WTC11 (cell line): ENCODE data around the gene PFN1. TPM values are rescaled to one million over a fixed set of nuclear protein-coding genes. Genes with fewer than 3 reads are reported as not detected.

Source experiments
- ATAC-seq: fragments of 200-7000 bp; cut with Tn5 transposase; 2 replicates; pipeline ENCODE4 v1.10.0; 2021; ENCODE audit warnings: mild to moderate bottlenecking, moderate library complexity
- CTCF ChIA-PET: fragments of 300-600 bp; sonication (Branson Sonifier 250); formaldehyde crosslinking; loops from one replicate; lab custom pipeline; 2021; ENCODE audit warnings: antibody characterized with exemption; lab: Charles Lee
- POLR2A ChIA-PET: fragments of 350-600 bp; sonication (Branson Sonifier 250); formaldehyde crosslinking; loops from one replicate; lab custom pipeline; 2021; ENCODE audit warnings: antibody characterized with exemption; lab: Charles Lee
- DNase-seq: peaks from one replicate; pipeline ENCODE4 v3.0.0; 2021; ENCODE audit warnings: low spot score
- H3K27ac Mint-ChIP-seq: 2 replicates; pipeline ENCODE4 v1.8.0; 2021; ENCODE audit warnings: mixed read lengths
- H3K27me3 Mint-ChIP-seq: 2 replicates; pipeline ENCODE4 v1.8.0; 2021; ENCODE audit warnings: low read depth, mild to moderate bottlenecking, moderate library complexity, mixed read lengths
- H3K36me3 Mint-ChIP-seq: 2 replicates; pipeline ENCODE4 v1.8.0; 2021; ENCODE audit warnings: mixed read lengths
- H3K4me1 Mint-ChIP-seq: 2 replicates; pipeline ENCODE4 v1.8.0; 2022; ENCODE audit warnings: mixed read lengths
- H3K4me3 Mint-ChIP-seq: 2 replicates; pipeline ENCODE4 v1.8.0; 2021; ENCODE audit warnings: mild to moderate bottlenecking, moderate library complexity, mixed read lengths
- H3K9me3 Mint-ChIP-seq: 2 replicates; pipeline ENCODE4 v1.8.0; 2021; ENCODE audit warnings: mixed read lengths
- AR ChIP-seq: fragments of 250-450 bp; sonication (Bioruptor Pico); IDR thresholded peaks from 2 replicates; pipeline ENCODE4 v1.9.0; 2021; ENCODE audit warnings: mild to moderate bottlenecking
- ATF3 ChIP-seq: sonication (generic); formaldehyde crosslinking; conservative IDR thresholded peaks from 2 replicates; pipeline ENCODE4 v1.8.1; 2022; ENCODE audit warnings: mild to moderate bottlenecking, missing genetic modification reagents
- EMX1 ChIP-seq: fragments of 250-450 bp; sonication (Bioruptor Pico); IDR thresholded peaks from 2 replicates; pipeline ENCODE4 v1.8.0; 2021; ENCODE audit warnings: mild to moderate bottlenecking
- ESRRA ChIP-seq: sonication (generic); formaldehyde crosslinking; IDR thresholded peaks from 2 replicates; pipeline ENCODE4 v1.8.1; 2022; ENCODE audit warnings: mild to moderate bottlenecking, missing genetic modification reagents, borderline replicate concordance
- HMGA2 ChIP-seq: fragments of 250-450 bp; sonication (Bioruptor Pico); IDR thresholded peaks from 2 replicates; pipeline ENCODE4 v1.4.0; 2021; ENCODE audit warnings: mild to moderate bottlenecking, moderate library complexity
- IRF2 ChIP-seq: sonication (generic); formaldehyde crosslinking; IDR thresholded peaks from 2 replicates; pipeline ENCODE4 v1.8.0; 2022; ENCODE audit warnings: low read depth, missing genetic modification reagents, borderline replicate concordance
- JUN ChIP-seq: sonication (generic); formaldehyde crosslinking; IDR thresholded peaks from 2 replicates; pipeline ENCODE4 v1.8.0; 2023; ENCODE audit warnings: mild to moderate bottlenecking, missing genetic modification reagents
- MLX ChIP-seq: sonication (generic); formaldehyde crosslinking; IDR thresholded peaks from 2 replicates; pipeline ENCODE4 v1.8.1; 2023; ENCODE audit warnings: mild to moderate bottlenecking, missing genetic modification reagents, moderate library complexity
- MYBL2 ChIP-seq: sonication (generic); formaldehyde crosslinking; IDR thresholded peaks from 2 replicates; pipeline ENCODE4 v1.8.1; 2023; ENCODE audit warnings: mild to moderate bottlenecking, moderate library complexity, missing genetic modification reagents
- NR3C1 ChIP-seq: sonication (generic); formaldehyde crosslinking; conservative IDR thresholded peaks from 2 replicates; pipeline ENCODE4 v1.8.1; 2023; ENCODE audit warnings: low read depth, mild to moderate bottlenecking, missing genetic modification reagents
- SP1 ChIP-seq: sonication (generic); formaldehyde crosslinking; conservative IDR thresholded peaks from 2 replicates; pipeline ENCODE4 v1.8.1; 2022; ENCODE audit warnings: missing genetic modification reagents
- USF1 ChIP-seq: sonication (generic); formaldehyde crosslinking; IDR thresholded peaks from 2 replicates; pipeline ENCODE4 v1.8.0; 2022; ENCODE audit warnings: mild to moderate bottlenecking, missing genetic modification reagents
- USF2 ChIP-seq: sonication (generic); formaldehyde crosslinking; IDR thresholded peaks from 2 replicates; pipeline ENCODE4 v1.8.1; 2023; ENCODE audit warnings: mild to moderate bottlenecking, missing genetic modification reagents, moderate library complexity
- ZMAT4 ChIP-seq: fragments of 250-450 bp; sonication (Bioruptor Pico); IDR thresholded peaks from 2 replicates; pipeline ENCODE4 v1.9.0; 2021; ENCODE audit warnings: mild to moderate bottlenecking
- ZNF532 ChIP-seq: fragments of 250-450 bp; sonication (Bioruptor Pico); IDR thresholded peaks from 2 replicates; pipeline ENCODE4 v1.9.0; 2021; ENCODE audit warnings: mild to moderate bottlenecking, borderline replicate concordance
- total RNA-seq: library from RNA; stranded (reverse); gene quantifications from 3 replicates; pipeline ENCODE4 v1.2.3, GENCODE V29; 2021

Gene PFN1
- total RNA-seq, 1 experiment from 2014 or later = 1,289 TPM

GRCh38 chr17:4968486-4969046 lies 20.2 kb upstream of the PFN1 start:
- ChIA-PET POLR2A (interaction anchor here (0.5 to 4.8 kb wide), 8 partner anchors 11 to 532 kb away, joined by 3 to 45 read pairs (median 8); partner anchors contain the start of genes CAMTA2, PFN1, RNF167 and SLC25A11), CTCF (interaction anchor here (1.0 to 3.2 kb wide), 10 partner anchors 12 to 258 kb away, joined by 3 to 49 read pairs (median 10); partner anchors contain the start of genes ARRB2, CAMTA2, ENO3 and INCA1)
- peak overlapping the region; percentile 80 for H3K27ac Mint-ChIP-seq
- DNase-seq = peak; percentile 36
- peaks cover 31% of the 10 kb centered on the region for H3K4me1 Mint-ChIP-seq
- peaks cover 23% of the 10 kb centered on the region for H3K27me3 Mint-ChIP-seq
- no peak overlapping the region for H3K4me3 Mint-ChIP-seq
- H3K9me3 Mint-ChIP-seq = peaks cover 13% of the 10 kb centered on the region
- TF ChIP-seq MYBL2 (CRISPR knock-in tag) (no peak), USF1 (peak; percentile 71), NR3C1 (CRISPR knock-in tag) (0 out of 2 replicates have a peak, but pooled peaks have one; percentile 26), USF2 (CRISPR knock-in tag) (peak; percentile 79), ZNF532 (CRISPR knock-in tag) (no peak)
- no peak for ATAC-seq
- H3K36me3 Mint-ChIP-seq = peaks cover 20% of the 10 kb centered on the region

- DNase-seq (peak; percentile 91), ATAC-seq (peak; percentile 38)
- Mint-ChIP-seq H3K4me1 (peaks cover 27% of the 10 kb centered on the region), H3K4me3 (no peak within 1 kb of the TSS), H3K36me3 (peaks cover 20% of the 10 kb centered on the region), H3K9me3 (peaks cover 13% of the 10 kb centered on the region), H3K27me3 (peaks cover 16% of the 10 kb centered on the region), H3K27ac (peak within 1 kb of the TSS; percentile 90)
- CTCF ChIA-PET = interaction anchor here (0.6 to 3.2 kb wide), 23 partner anchors 11 to 270 kb away, joined by 3 to 49 read pairs (median 4); partner anchors contain the start of genes ARRB2, C17orf107, CAMTA2 and CHRNE
- POLR2A ChIA-PET = interaction anchor here (0.6 to 4.8 kb wide), 18 partner anchors 10 to 1358 kb away, joined by 3 to 45 read pairs (median 4); partner anchors contain the start of genes C17orf107, CAMTA2, CHRNE and ENO3
- TF ChIP-seq HMGA2 (CRISPR knock-in tag) (no peak), ZNF532 (CRISPR knock-in tag) (no peak), ESRRA (no peak), IRF2 (no peak), ATF3 (CRISPR knock-in tag) (no peak), JUN (no peak; the same call in 1 of the 2 replicates), MLX (no peak), ZMAT4 (CRISPR knock-in tag) (no peak), SP1 (CRISPR knock-in tag) (no peak; the same call in 1 of the 2 replicates), AR (CRISPR knock-in tag) (no peak), EMX1 (no peak), MYBL2 (CRISPR knock-in tag) (no peak)
Measured at GRCh38 chr17:4967539-4968485, 19.5 kb upstream of the PFN1 start, which contains the start of gene SPAG7. Gene SPAG7, minus strand, starts transcription at chr17:4967817. Its CDS starts 13 bp downstream, at chr17:4967804.
